LNCAP (cell line): Measurements from ENCODE around the gene PPIL1.

Experiments used
- TF ChIP-seq, protein P1 (sequence below): fragments of 450-650 bp; IDR thresholded peaks from 2 replicates; pipeline ENCODE4 v1.5.1; 2017; ENCODE audit warnings: mild to moderate bottlenecking

Gene PPIL1

DNA sequence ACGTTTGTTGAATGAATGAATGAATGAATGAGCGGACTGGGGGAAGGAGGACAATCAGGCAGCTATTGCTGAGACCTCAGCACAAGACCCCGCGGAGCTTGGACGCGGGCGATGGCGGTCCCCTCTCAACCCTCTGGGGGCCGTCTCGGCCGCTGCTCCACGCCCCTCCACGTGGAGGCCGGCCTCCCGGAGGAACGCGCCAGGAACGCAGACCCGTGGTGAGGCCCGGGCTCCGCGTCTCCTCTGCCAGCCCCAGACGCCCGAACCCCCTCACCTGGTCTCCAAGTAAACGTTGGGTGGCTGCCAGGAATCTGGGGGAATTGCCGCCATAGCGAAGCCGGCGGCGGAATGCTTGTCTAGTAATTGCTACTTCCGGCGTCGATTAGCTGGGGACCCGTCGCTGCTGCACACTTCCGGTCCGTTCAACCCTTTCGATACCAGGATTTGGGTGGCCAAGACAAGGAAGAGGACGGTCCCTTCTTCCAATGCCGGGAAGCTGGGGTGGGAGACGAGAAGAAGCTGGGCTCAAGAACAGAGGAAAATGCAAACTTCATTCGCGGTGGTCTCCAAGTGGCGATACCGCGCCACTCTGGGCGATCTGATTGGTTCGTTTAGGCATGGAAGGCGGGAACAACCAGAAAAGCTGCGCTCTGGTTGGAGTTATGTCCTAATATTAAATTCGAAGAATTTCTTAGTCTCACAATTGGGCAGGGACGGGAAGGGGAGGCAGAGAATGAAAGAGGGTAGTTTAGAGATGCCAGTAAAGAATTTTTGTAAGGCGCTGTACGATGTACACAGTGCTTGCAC, at the start of gene PPIL1:
Gene PPIL1, minus strand, starts transcription at position 361 of the 807 bp plus-strand sequence. Its CDS starts 31 bp downstream, at position 330.
- TF ChIP-seq, protein P1, sequence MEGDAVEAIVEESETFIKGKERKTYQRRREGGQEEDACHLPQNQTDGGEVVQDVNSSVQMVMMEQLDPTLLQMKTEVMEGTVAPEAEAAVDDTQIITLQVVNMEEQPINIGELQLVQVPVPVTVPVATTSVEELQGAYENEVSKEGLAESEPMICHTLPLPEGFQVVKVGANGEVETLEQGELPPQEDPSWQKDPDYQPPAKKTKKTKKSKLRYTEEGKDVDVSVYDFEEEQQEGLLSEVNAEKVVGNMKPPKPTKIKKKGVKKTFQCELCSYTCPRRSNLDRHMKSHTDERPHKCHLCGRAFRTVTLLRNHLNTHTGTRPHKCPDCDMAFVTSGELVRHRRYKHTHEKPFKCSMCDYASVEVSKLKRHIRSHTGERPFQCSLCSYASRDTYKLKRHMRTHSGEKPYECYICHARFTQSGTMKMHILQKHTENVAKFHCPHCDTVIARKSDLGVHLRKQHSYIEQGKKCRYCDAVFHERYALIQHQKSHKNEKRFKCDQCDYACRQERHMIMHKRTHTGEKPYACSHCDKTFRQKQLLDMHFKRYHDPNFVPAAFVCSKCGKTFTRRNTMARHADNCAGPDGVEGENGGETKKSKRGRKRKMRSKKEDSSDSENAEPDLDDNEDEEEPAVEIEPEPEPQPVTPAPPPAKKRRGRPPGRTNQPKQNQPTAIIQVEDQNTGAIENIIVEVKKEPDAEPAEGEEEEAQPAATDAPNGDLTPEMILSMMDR, result no peak

DNA sequence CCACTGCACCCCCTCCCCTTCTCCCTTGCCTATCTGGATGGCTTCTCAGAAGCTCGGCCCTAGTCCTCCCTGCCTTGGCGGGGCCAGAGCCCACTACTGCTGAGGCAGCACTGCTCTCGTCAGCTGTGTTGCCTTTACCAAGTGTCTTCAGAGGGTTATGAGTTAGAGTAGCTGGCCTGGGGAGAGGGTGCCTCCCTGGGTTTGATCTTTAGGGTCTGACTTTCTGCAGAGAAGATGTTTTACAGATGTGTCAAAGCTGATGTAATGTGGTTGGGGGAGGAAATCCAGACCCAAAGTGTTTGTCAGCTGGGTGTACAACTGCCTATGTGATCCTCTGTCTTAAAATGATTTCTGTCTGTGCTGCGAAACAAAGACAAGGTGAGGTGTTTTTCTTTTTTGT, 49.5 kb upstream of the PPIL1 start:
- TF ChIP-seq, protein P1, result no peak

GRCh38 chr6:36920546-36920945, 45.9 kb upstream of the PPIL1 start:
- TF ChIP-seq, protein P1, result no peak

DNA sequence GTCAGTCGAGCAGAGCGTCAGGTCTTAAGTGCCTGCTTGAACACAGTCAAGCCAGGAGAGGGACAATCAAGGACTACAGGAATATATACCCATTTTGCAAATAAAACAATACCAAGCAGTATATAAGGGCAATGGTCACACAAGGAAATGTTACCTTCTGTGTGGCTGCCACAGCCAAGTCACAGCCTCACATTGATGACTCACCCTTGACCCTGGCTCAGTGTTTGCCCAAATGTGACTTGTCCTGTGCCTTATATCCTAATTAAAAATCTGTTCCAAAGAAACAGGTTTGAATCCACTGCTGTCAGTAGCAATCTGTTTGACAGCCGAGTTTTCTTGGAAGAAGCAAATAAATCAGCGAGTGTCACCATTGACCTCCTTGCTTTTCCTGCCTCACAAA, 45.4 kb upstream of the PPIL1 start:
- TF ChIP-seq, protein P1, result no peak

- TF ChIP-seq, protein P1, result no peak
Measured at GRCh38 chr6:36917541-36918193, 43.1 kb upstream of the PPIL1 start.

GRCh38 chr6:36916126-36916525, 41.5 kb upstream of the PPIL1 start:
- TF ChIP-seq, protein P1, result no peak

DNA sequence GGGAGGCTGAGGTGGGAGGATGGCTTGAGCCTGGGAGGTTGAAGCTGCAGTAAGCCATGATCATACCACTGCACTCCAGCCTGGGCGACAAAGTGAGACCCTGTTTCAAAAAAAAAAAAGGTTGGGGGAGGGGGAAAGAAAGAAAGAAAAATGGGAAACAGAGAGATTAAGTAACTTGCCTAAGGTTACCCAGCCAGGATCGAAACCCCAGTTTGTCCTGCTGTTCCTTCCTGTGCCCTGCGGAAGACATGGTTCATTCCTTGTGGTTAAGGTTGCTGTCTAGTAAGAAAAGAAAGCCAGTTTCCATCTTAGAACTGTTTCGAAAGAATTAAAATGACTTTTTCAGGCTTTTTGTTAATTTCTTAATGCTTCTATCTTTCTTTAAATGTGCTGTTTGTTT, 41.0 kb upstream of the PPIL1 start:
- TF ChIP-seq, protein P1, result no peak
